Measurements from ENCODE around the gene PPP2R2B. TPM values are rescaled to one million over a fixed set of nuclear protein-coding genes. Genes with fewer than 3 reads are reported as not detected.

Gene PPP2R2B
- polyA plus RNA-seq, 1 donor (not counting 4 experiments of a cell fraction or from before 2014, with no cell fraction given) = 0.33 TPM

DNA sequence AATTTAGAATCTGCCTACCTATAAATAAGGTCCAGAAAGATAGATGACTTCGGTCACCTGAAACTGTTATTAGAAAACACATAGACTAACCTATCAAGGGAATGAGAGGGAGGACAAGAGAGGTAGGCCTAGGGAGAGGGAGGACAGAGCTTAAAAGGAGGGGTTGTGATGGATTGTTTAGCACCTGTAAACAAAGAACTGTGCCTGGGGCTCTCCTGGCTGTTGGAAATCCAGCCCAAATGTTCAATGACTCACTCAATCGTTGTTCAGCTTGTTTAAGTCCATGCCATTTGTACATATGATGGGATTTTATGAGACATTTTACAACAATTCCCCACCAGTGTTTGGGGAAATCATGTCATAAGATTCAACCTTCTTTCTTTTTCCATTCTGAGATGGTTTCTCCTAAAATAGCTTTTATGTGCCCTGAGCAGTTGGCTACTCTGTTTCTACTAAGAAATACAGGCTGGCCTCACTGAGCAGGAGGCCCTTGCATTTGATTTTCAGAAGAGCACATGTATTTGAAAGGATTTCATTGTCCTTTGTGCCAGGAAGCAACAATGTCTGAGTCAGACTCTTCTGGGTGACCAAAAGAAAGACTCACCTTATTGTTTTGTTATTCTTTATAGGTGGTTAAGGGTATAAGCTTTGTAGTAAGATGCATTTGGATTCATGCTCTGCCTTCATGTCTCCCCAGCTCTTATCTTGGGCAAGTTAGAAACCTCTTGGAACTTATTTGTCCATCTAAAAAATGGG is 314.4 kb downstream of the PPP2R2B start:
- Histone ChIP-seq H4K20me1 (ENCODE audit: control insufficient read depth, extremely low read depth, insufficient read depth, low read length) (no peaks in the 10 kb centered on the region), H3K27ac (ENCODE audit: control insufficient read depth, insufficient read depth, low read length) (no peak overlapping the region), H3K4me2 (ENCODE audit: control insufficient read depth, extremely low read depth, insufficient read depth, low read depth, low read length) (no peak overlapping the region), H2AFZ (ENCODE audit: control insufficient read depth, low read length) (no peak overlapping the region), H3K27me3 (ENCODE audit: control insufficient read depth, extremely low read depth, insufficient read depth, low read length) (no peaks in the 10 kb centered on the region), H3K4me1 (ENCODE audit: control insufficient read depth, extremely low read depth, insufficient read depth, low read length) (peaks cover 5% of the 10 kb centered on the region), H3K9ac (ENCODE audit: control insufficient read depth, extremely low read depth, insufficient read depth, low read length) (no peak overlapping the region), H3K4me3 (ENCODE audit: control insufficient read depth in 2 of 3, extremely low read depth in 1 of 3, insufficient read depth in 2 of 3, low read depth in 1 of 3, low read length in 3 of 3) (no peak overlapping the region), H3K9me3 (ENCODE audit: control insufficient read depth, low read depth, low read length) (no peaks in the 10 kb centered on the region), H3K79me2 (ENCODE audit: control insufficient read depth, insufficient read depth, low read length) (no peaks in the 10 kb centered on the region), H3K9me1 (ENCODE audit: control insufficient read depth, extremely low read depth, insufficient read depth, low read length) (no peaks in the 10 kb centered on the region), H3K36me3 (ENCODE audit: control insufficient read depth in 2 of 2, extremely low read depth in 1 of 2, insufficient read depth in 2 of 2, low read length in 2 of 2) (no peaks in the 10 kb centered on the region)
- DNase-seq (ENCODE audit: low read depth, low spot score) = no peak
- no peak for FAIRE-seq
- dilution Hi-C loops (cut with MboI; ENCODE audit: extremely low pct_ligation_motif_present, low sequenced_read_pairs) = no loop called here
- TF ChIP-seq, protein P1, sequence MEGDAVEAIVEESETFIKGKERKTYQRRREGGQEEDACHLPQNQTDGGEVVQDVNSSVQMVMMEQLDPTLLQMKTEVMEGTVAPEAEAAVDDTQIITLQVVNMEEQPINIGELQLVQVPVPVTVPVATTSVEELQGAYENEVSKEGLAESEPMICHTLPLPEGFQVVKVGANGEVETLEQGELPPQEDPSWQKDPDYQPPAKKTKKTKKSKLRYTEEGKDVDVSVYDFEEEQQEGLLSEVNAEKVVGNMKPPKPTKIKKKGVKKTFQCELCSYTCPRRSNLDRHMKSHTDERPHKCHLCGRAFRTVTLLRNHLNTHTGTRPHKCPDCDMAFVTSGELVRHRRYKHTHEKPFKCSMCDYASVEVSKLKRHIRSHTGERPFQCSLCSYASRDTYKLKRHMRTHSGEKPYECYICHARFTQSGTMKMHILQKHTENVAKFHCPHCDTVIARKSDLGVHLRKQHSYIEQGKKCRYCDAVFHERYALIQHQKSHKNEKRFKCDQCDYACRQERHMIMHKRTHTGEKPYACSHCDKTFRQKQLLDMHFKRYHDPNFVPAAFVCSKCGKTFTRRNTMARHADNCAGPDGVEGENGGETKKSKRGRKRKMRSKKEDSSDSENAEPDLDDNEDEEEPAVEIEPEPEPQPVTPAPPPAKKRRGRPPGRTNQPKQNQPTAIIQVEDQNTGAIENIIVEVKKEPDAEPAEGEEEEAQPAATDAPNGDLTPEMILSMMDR (optimal IDR thresholded peaks at IDR 0.05 in 1 of 3, IDR thresholded peaks at IDR 0.05 in 1 of 3, conservative IDR thresholded peaks at IDR 0.05 in 1 of 3; ENCODE audit: extremely low read depth in 1 of 3, insufficient read depth in 2 of 3, low read length in 3 of 3) = no peak
- no peak for TF ChIP-seq EZH2 (IDR thresholded peaks at IDR 0.05; ENCODE audit: low read length)

DNA sequence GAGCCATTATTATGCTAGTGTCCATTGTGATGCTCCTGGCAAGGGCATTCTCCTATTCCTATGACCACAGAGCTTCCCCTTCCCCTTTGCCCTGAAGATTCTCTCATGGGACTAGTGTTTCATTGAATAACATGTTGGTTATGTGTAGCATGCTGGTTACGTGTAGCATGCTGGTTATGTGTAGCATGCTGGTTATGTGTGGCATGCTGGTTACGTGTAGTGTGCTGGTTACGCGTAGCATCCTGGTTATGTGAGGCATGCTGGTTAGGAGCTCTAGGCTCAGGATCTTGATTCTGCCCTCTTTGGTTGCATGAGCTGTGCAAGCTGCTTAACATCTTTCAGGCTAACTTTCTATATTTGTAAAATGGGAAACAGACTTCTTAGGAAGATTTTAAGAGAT is 316.1 kb downstream of the PPP2R2B start:
- Histone ChIP-seq H3K9ac (ENCODE audit: control insufficient read depth, extremely low read depth, insufficient read depth, low read length) (no peak overlapping the region), H3K27me3 (ENCODE audit: control insufficient read depth, extremely low read depth, insufficient read depth, low read length) (no peaks in the 10 kb centered on the region), H3K9me1 (ENCODE audit: control insufficient read depth, extremely low read depth, insufficient read depth, low read length) (no peaks in the 10 kb centered on the region), H3K9me3 (ENCODE audit: control insufficient read depth, low read depth, low read length) (no peaks in the 10 kb centered on the region), H3K4me1 (ENCODE audit: control insufficient read depth, extremely low read depth, insufficient read depth, low read length) (peaks cover 5% of the 10 kb centered on the region), H3K79me2 (ENCODE audit: control insufficient read depth, insufficient read depth, low read length) (no peaks in the 10 kb centered on the region), H3K27ac (ENCODE audit: control insufficient read depth, insufficient read depth, low read length) (no peak overlapping the region), H4K20me1 (ENCODE audit: control insufficient read depth, extremely low read depth, insufficient read depth, low read length) (no peaks in the 10 kb centered on the region), H3K4me3 (ENCODE audit: control insufficient read depth in 2 of 3, extremely low read depth in 1 of 3, insufficient read depth in 2 of 3, low read depth in 1 of 3, low read length in 3 of 3) (no peak overlapping the region), H2AFZ (ENCODE audit: control insufficient read depth, low read length) (no peak overlapping the region), H3K36me3 (ENCODE audit: control insufficient read depth in 2 of 2, extremely low read depth in 1 of 2, insufficient read depth in 2 of 2, low read length in 2 of 2) (no peaks in the 10 kb centered on the region), H3K4me2 (ENCODE audit: control insufficient read depth, extremely low read depth, insufficient read depth, low read depth, low read length) (no peak overlapping the region)
- DNase-seq (ENCODE audit: low read depth, low spot score) (no peak), FAIRE-seq (no peak)
- TF ChIP-seq, protein P1 (optimal IDR thresholded peaks at IDR 0.05 in 1 of 3, IDR thresholded peaks at IDR 0.05 in 1 of 3, conservative IDR thresholded peaks at IDR 0.05 in 1 of 3; ENCODE audit: extremely low read depth in 1 of 3, insufficient read depth in 2 of 3, low read length in 3 of 3) = no peak
- no peak for TF ChIP-seq EZH2 (IDR thresholded peaks at IDR 0.05; ENCODE audit: low read length)
- dilution Hi-C loops (cut with MboI; ENCODE audit: extremely low pct_ligation_motif_present, low sequenced_read_pairs) = no loop called here
